Keratinocyte (primary cell): ENCODE measurements around the gene TMEFF2.

Experiments used
- EZH2 ChIP-seq: IDR thresholded peaks from one replicate; pipeline ENCODE4 v1.6.1; 2012; ENCODE audit warnings: inconsistent platforms, mild to moderate bottlenecking, low read length, moderate library complexity
- TF ChIP-seq, protein P1 (sequence below), 3 experiments: IDR thresholded peaks in 1 of 3; conservative IDR thresholded peaks in 1 of 3; optimal IDR thresholded peaks in 1 of 3; 2 replicates in 2 of 3; 3 replicates in 1 of 3; pipeline versions ENCODE3 to v1.5.1; 2011; ENCODE audit warnings: low read length in 3 of 3, mild to moderate bottlenecking in 3 of 3, moderate library complexity in 2 of 3, control low read depth in 1 of 3, inconsistent platforms in 1 of 3; ENCODE audit not compliant: insufficient read depth in 2 of 3; ENCODE audit errors: extremely low read depth in 1 of 3

DNA sequence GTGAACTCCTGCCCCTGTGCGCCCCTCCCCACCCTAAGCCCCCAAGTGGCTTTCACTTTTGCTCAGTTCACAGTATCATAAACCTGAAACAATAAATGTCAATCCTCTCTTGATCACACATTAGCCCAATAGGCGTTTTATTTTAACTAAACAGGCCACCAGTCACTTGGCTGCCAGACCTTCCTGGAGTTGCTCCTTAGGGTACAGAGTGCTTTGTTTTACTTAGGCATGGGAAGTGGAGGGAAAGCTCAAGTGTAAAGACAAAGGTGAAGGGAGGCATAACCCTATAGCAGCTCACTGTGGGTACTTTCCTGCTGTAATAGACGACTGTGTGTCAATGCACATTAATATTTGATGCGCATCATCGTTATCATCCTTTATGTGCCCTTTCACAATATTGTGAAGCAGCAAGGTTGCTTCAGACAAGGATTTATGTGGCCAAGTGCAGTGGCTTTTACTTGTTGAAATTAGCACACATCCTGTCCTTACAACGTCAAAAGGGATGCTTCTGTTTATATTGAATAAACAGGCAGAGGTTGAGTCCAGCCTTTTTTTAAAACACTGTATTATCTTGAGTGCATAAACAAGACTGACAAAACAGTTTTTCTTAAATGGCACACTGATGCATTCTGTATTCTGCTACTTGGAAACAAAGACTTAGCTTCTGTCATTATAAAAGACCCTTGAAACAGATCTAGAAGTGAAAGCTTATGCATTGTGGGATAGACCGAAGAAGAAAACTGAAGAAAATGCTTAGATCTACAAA, 168.5 kb downstream of the TMEFF2 start:
- TF ChIP-seq, protein P1, sequence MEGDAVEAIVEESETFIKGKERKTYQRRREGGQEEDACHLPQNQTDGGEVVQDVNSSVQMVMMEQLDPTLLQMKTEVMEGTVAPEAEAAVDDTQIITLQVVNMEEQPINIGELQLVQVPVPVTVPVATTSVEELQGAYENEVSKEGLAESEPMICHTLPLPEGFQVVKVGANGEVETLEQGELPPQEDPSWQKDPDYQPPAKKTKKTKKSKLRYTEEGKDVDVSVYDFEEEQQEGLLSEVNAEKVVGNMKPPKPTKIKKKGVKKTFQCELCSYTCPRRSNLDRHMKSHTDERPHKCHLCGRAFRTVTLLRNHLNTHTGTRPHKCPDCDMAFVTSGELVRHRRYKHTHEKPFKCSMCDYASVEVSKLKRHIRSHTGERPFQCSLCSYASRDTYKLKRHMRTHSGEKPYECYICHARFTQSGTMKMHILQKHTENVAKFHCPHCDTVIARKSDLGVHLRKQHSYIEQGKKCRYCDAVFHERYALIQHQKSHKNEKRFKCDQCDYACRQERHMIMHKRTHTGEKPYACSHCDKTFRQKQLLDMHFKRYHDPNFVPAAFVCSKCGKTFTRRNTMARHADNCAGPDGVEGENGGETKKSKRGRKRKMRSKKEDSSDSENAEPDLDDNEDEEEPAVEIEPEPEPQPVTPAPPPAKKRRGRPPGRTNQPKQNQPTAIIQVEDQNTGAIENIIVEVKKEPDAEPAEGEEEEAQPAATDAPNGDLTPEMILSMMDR (optimal IDR thresholded peaks at IDR 0.05 in 1 of 3, IDR thresholded peaks at IDR 0.05 in 1 of 3, conservative IDR thresholded peaks at IDR 0.05 in 1 of 3; ENCODE audit: extremely low read depth in 1 of 3, insufficient read depth in 2 of 3, low read length in 3 of 3), result no peak
- no peak for TF ChIP-seq EZH2
